OCI-M2 (cell line): ENCODE results near the gene FBXL5.

Experiments
- DNase-seq: peaks from one replicate; lab custom pipeline; 2025; ENCODE audit not compliant: unreplicated experiment; lab: John Stamatoyannopoulos, UW

The FBXL5 gene, protein sequence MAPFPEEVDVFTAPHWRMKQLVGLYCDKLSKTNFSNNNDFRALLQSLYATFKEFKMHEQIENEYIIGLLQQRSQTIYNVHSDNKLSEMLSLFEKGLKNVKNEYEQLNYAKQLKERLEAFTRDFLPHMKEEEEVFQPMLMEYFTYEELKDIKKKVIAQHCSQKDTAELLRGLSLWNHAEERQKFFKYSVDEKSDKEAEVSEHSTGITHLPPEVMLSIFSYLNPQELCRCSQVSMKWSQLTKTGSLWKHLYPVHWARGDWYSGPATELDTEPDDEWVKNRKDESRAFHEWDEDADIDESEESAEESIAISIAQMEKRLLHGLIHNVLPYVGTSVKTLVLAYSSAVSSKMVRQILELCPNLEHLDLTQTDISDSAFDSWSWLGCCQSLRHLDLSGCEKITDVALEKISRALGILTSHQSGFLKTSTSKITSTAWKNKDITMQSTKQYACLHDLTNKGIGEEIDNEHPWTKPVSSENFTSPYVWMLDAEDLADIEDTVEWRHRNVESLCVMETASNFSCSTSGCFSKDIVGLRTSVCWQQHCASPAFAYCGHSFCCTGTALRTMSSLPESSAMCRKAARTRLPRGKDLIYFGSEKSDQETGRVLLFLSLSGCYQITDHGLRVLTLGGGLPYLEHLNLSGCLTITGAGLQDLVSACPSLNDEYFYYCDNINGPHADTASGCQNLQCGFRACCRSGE

DNA sequence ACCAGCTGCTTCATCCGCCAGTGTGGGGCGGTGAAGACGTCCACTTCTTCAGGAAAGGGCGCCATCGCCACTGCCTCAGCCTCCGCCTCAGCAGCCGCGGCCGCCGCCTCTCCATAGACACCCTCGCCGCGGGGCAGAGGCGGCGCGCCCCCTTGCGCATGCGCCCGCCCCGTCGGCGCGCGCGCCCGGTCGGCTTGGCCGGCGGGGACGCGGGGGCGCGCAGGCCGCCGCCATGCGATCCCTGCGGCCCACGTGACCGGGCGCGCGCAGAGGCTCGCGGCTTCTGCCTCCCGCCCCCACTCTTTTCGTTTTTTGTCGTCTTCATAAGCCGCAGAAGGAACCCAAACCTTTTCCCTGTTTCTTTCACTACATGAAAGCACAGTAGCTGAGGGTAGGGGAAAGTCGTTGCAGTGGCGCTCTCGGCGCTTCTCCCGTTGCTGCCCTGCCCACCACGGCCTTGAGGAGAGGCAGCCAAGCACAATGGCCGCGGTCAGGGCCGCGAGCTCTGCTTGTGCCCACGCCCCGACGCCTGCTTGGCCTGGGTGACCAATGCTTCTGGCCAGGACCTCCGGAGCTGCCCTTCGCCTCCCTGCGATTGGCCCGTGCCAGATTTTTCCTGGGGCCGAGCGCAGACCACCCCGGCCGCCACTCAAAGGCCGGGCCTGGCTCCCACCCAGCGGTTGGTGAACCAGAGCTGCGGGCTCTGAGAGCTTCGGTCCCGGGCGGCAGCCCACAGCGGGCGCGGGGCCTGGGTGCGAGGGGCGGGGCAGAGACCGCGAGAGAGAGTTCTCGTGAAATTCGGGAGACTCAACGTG, at the start of gene FBXL5:
TSS of gene FBXL5 (minus strand) at position 135 of the 815 bp plus-strand sequence. CDS start at position 65, 70 bp downstream.
- DNase-seq: peak; percentile 3

GRCh38 chr4:15704129-15704528, 49.0 kb upstream of the FBXL5 start:
- DNase-seq: no peak

- DNase-seq: no peak
Measured at GRCh38 chr4:15703439-15703838, 48.3 kb upstream of the FBXL5 start.

DNA sequence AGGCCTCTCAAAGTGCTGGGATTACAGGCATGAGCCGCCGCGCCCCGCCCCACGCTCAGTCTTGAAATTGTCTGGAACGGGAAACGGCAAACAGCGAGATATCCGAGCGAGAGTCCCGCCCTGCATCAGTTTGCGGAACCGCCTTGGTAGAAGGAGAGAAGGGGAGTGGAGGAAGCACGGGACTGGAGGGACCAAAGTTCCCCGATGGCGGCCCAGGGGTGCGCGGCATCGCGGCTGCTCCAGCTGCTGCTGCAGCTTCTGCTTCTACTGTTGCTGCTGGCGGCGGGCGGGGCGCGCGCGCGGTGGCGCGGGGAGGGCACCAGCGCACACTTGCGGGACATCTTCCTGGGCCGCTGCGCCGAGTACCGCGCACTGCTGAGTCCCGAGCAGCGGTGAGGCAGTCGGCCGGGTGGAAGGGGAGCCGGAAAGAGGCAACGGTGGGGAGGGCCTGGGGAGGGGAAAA, 47.8 kb upstream of the FBXL5 start, which contains the start of gene BST1:
TSS of gene BST1 (plus strand) at position 125 of the 463 bp plus-strand sequence. CDS start at position 205, 80 bp downstream.
- DNase-seq: no peak

GRCh38 chr4:15696866-15697265, 41.7 kb upstream of the FBXL5 start:
- no peak for DNase-seq

DNA sequence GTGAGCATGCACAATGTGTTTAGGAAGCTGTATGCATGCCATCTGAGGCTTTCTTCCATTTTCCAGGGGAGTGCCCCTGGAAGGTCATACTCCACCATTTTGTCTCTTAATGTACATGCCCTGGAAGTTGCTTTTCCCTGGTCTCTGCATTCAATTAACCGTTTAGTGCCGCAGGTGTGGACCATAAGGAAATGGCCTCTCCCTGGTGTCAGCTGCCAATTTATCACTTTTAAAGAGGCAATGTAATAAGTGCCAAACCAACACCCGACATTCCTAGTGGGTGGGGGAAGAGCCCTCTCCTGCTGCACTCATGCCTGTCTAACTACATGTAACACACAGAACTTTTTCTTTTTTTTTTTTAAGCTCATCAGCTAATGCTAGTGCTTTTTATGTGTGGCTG, 40.6 kb upstream of the FBXL5 start:
- DNase-seq: no peak

DNA sequence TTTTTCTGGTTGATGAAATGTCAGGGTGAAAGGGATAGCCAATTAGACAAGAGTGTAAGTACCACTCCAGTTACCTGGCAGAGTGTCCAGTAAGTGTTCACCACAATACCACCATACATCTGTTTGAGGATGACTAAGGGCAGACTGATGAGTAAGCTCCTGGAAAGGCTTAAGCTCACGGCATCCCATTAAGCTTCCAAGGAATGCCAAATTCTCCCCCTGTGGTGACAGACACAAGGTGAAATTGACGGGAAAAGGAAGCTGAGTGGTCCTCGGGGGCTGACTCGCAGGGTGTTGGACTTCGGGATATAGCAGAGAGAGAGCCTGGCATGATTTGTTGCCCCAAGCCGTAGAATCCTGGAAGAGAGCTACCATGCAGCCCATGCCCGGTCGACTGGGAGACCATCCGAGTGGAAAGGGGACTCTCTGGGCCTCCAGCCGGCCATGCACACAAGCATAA, 40.1 kb upstream of the FBXL5 start:
- DNase-seq: no peak

DNA sequence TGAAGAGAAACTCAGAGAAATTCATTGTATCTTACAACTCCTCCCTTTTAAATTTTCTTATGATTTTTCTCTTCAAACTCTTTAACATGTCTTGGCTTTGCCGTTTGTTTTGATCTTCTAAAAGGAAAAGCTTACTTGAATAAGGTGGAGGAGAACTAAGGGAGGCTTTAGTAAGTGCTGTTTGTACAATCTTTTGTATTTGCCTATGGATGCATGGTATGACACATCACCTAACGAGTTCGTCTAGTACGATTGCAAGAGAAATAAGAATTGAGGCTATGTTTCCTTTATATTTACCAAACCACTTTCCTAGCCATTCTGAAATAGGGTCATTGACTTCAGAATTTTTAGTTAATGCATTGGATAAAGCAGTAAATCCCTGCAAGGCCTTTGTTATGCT, 39.3 kb upstream of the FBXL5 start:
- DNase-seq: no peak

DNA sequence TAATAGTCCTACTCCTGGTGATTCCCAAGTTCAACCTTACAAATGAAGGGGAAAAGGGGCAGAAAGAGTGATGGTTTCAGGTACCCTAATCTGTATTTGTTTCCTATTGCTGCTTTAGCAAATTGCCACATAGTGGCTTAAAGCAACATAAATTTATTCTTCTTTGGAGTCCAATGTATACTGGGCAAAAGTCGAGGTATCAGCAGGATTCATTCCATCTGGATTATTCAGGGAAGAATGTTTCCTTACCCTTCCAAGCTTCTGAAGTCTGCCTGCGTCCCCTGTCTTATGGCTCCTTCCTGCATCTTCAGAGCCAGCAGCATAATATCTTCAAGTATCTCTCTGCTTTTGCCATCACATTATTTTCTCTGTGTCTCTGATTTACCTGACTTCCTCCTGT, 37.4 kb upstream of the FBXL5 start:
- DNase-seq: no peak

DNA sequence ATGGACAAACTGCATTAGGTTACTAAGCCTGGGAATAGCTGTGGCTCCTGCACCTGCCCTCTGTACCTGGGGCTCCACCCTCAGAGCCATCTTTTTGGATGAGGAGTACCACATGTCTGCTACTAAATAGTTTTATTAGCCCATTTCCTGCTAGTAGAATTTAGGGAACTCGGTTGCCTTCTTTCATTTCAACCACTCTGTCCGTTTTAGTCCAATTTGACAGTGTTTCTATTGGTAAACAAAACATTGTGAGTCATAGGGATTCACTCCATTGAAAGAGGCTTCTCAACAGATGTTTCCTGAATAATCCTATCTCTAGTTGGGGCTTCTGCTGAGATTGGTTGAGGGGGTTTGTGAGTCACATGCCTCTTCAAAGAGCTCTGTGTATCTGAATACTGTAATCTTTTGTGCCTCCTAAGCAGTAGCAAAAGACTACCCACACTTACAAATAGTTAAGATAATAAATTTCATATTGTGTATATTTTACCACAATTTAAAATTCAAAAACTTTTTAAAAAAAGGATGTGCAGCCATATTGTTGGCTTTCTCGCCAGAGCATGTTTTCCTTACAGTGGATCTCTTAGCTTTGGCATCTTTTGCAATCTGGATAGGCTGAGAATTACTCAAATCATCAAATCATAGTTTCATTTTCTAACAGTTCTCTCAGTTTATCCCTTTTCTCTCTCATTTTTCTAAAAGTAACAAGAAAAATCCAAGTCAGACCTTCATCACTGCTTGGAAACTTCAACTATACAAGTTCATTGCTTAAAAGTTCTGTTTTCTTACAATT, 36.4 kb upstream of the FBXL5 start:
- DNase-seq: no peak

- DNase-seq: no peak
Measured at GRCh38 chr4:15690020-15690809, 35.1 kb upstream of the FBXL5 start.

- no peak for DNase-seq
Measured at GRCh38 chr4:15689540-15689939, 34.4 kb upstream of the FBXL5 start.

- DNase-seq: no peak
Measured at GRCh38 chr4:15688051-15688450, 32.9 kb upstream of the FBXL5 start.

DNA sequence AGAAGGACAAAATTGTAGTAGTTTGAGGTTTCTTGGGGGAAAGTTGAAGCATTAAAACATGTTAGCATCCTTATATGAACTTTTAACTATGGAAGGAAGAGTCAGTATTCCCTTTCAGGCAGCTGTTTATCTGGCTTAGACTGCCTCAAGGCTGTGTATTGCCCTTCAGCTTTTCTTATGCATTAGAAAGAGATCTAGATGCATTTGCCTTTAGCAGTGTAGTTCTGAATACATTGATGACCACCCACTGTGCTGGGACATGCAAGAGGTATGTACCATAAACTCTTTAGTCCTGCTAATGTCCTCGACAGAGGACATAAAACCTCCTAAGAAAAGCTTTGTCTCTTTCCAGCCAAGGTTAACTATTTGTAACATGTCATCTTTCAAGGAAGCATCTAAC, 29.3 kb upstream of the FBXL5 start:
- DNase-seq: no peak

GRCh38 chr4:15683143-15683495, 28.0 kb upstream of the FBXL5 start:
- no peak for DNase-seq

GRCh38 chr4:15682242-15683142, 27.3 kb upstream of the FBXL5 start:
- no peak for DNase-seq

DNA sequence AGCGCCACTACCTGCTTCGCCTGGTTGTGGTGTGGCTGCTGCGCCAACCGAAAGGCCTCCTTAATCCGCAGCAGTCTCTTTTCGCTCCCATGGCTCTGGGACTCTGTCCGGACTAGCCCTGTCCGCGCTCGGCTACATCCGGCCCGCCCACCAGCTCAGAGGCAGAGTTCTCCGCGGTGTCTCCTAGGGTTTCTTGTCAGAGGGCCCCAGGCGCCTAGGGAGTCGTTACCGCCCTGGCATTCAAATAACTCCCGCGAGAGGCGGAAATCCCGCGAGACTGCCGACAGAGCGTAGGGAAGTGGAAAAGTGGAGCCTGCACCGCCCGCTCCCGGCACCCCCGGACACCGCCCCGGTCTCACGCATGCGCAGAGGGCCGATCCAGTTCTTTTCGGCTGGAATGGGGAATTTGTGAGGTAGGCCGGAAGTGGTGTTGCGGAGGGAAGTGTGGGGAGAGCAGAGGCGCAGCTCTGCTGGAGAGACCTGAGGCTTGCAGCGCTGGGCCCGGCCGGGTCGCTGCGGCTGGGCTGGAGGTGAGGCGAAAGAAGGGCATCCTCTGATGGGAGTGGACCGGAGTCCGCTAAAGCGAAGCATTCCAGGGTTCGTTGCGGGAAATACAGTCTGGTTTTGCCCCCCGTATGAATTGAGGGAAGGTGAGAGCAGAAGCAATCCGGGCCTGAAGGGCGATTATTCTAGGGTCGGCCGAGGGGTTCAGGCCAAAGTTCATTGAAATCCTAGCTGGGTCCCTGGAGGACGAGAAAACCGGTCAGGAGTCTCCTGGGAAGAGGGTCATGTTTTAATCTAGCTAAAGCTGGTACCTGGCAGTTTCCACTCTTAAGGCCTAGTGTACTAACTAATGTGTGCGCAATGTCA, 26.4 kb upstream of the FBXL5 start, which contains the start of gene FAM200B:
TSS of gene FAM200B (plus strand) at position 456 of the 870 bp plus-strand sequence. CDS start 5,151 bp downstream, outside the sequence.
- DNase-seq: peak; percentile 73

DNA sequence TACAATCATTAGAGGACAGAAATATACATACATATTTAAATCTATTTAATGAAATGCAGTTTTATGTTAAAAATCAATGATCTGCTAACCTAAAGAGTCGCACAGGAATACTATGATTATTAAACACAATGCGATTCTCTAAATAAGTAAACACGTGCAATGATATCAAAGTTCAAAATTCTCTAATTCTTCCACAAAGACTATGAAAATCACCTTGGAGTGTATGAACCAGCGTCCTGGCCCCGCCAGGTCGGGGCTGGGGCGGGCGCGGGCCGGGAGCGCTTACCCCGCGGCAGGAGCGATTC, 25.9 kb upstream of the FBXL5 start:
- DNase-seq: no peak
